ENCODE data around the gene GPC6.

DNA sequence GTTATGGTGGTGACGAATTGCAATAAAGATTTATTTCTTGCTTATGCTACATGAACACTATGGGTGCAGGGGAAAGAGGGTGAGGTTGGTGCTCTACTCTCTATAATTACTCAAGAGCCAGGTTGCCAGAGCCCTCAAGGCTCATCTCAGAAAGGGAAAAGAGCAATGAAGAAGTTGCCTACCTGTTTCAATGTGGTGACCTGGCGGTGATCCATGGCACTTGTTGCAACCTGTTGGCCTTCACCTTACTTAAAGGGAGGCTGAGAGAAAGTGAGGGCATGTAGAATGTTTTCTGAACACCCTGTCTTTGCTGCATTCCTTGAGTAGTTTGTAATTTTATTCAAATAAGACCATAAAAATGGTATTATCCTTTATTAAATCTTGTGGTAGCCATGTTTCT is 394.4 kb downstream of the GPC6 start:
- TF ChIP-seq, protein P1, sequence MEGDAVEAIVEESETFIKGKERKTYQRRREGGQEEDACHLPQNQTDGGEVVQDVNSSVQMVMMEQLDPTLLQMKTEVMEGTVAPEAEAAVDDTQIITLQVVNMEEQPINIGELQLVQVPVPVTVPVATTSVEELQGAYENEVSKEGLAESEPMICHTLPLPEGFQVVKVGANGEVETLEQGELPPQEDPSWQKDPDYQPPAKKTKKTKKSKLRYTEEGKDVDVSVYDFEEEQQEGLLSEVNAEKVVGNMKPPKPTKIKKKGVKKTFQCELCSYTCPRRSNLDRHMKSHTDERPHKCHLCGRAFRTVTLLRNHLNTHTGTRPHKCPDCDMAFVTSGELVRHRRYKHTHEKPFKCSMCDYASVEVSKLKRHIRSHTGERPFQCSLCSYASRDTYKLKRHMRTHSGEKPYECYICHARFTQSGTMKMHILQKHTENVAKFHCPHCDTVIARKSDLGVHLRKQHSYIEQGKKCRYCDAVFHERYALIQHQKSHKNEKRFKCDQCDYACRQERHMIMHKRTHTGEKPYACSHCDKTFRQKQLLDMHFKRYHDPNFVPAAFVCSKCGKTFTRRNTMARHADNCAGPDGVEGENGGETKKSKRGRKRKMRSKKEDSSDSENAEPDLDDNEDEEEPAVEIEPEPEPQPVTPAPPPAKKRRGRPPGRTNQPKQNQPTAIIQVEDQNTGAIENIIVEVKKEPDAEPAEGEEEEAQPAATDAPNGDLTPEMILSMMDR (IDR thresholded peaks at IDR 0.05) = no peak
- no peak for TF ChIP-seq TP53 (CRISPR knock-in tag; IDR thresholded peaks at IDR 0.05)
- TF ChIP-seq SMC3 (IDR thresholded peaks at IDR 0.05) = no peak
- no peak for TF ChIP-seq MAFK (IDR thresholded peaks at IDR 0.05; ENCODE audit: partially characterized antibody)
- no peak for TF ChIP-seq HDAC2 (IDR thresholded peaks at IDR 0.05)
- TF ChIP-seq POLR2A (IDR thresholded peaks at IDR 0.05; ENCODE audit: low read length) = no peak
- no peak for TF ChIP-seq KDM1A (IDR thresholded peaks at IDR 0.05; ENCODE audit: low read depth)

Data from A549 (cell line).